K562 (cell line): ENCODE measurements around the gene ZDHHC14. TPM values are rescaled to one million over a fixed set of nuclear protein-coding genes. Genes with fewer than 3 reads are reported as not detected.

Experiments
- ATAC-seq: fragments of 200-7000 bp; cut with Tn5 transposase; 3 replicates; pipeline ENCODE4 v1.9.1; 2020; ENCODE audit warnings: moderate library complexity
- BruUV-seq: library from RNA; stranded (reverse); fragments of 400-500 nt; replicated peaks from 2 replicates; lab custom pipeline; 2021; lab: Mats Ljungman, UMichigan
- CTCF ChIA-PET: fragments of 300-600 bp; formaldehyde crosslinking; extraction: SDS; loops from one replicate; lab custom pipeline; 2021; ENCODE audit warnings: low intra/inter-chr PET ratio; lab: Yijun Ruan, JAX
- POLR2A ChIA-PET: fragments of 300-600, 350-650 bp; sonication (Branson Sonifier 250); formaldehyde crosslinking; extraction: SDS; loops from one replicate; lab custom pipeline; 2021; ENCODE audit warnings: antibody characterized with exemption, inconsistent platforms; lab: Yijun Ruan, JAX
- DNase-seq, 4 experiments: peaks; one replicate each; pipeline versions ENCODE4 v3.0.0 to v3.0.0-alpha.2; 2011 to 2018; ENCODE audit warnings: low spot score in 3 of 4, mixed read lengths in 3 of 4; ENCODE audit errors: extremely low read depth in 1 of 4
- FAIRE-seq: peaks from 2 replicates; lab custom pipeline; 2011; peaks lifted over from hg19 to GRCh38; lab: Jason Lieb, UNC
- H2AFZ ChIP-seq: 2 replicates; pipeline ENCODE4 v1.6.0; 2011; ENCODE audit warnings: low read depth, low read length, control low read depth, inconsistent platforms
- H3K27ac ChIP-seq: fragments of 200-600 bp; 3 replicates; pipeline ENCODE4 v1.8.0; 2011; ENCODE audit warnings: low read depth, mild to moderate bottlenecking, control low read depth, inconsistent platforms, low read length, moderate library complexity, mixed read lengths; ENCODE audit errors: extremely low read depth
- H3K27me3 ChIP-seq, 2 experiments: fragments of 300-600 bp in 1 of 2; 2 replicates in 1 of 2; 3 replicates in 1 of 2; pipeline versions ENCODE4 v1.6.0 to v1.8.0; 2011; ENCODE audit warnings: inconsistent platforms in 2 of 2, low read length in 2 of 2, mild to moderate bottlenecking in 1 of 2, mixed read lengths in 1 of 2, moderate library complexity in 1 of 2; ENCODE audit not compliant: control insufficient read depth in 2 of 2, insufficient read depth in 2 of 2
- H3K36me3 ChIP-seq: fragments of 300-600 bp; 3 replicates; pipeline ENCODE4 v1.8.0; 2011; ENCODE audit warnings: mild to moderate bottlenecking, low read length, inconsistent platforms; ENCODE audit not compliant: control insufficient read depth, insufficient read depth
- H3K4me1 ChIP-seq, 2 experiments: fragments of 200-600 bp in 1 of 2; replicated peaks in 1 of 2; 2 replicates in 1 of 2; 3 replicates in 1 of 2; pipeline versions ENCODE4 v1.5.1 to v1.8.0; 2011; ENCODE audit warnings: inconsistent platforms in 2 of 2, low read length in 2 of 2, mild to moderate bottlenecking in 1 of 2, mixed read lengths in 1 of 2, moderate library complexity in 1 of 2; ENCODE audit not compliant: control insufficient read depth in 2 of 2, insufficient read depth in 2 of 2
- H3K4me2 ChIP-seq: 2 replicates; pipeline ENCODE4 v1.6.1; 2011; ENCODE audit warnings: low read length, control low read depth, inconsistent platforms, mixed read lengths; ENCODE audit not compliant: insufficient read depth
- H3K4me3 ChIP-seq: fragments of 200-600 bp; sonication (generic), shearing (Covaris generic); 2 replicates; pipeline ENCODE4 v1.5.1; 2016; ENCODE audit warnings: control low read depth, inconsistent platforms
- H3K79me2 ChIP-seq: fragments of 200-600 bp; 3 replicates; pipeline ENCODE4 v1.8.0; 2011; ENCODE audit warnings: low read length, inconsistent platforms; ENCODE audit not compliant: control insufficient read depth, insufficient read depth
- H3K9ac ChIP-seq, 2 experiments: 2 replicates each; pipeline versions ENCODE4 v1.6.0 to v1.6.1; 2011; ENCODE audit warnings: low read depth in 2 of 2, low read length in 2 of 2, control low read depth in 1 of 2, inconsistent platforms in 1 of 2, mild to moderate bottlenecking in 1 of 2, mixed read lengths in 1 of 2; ENCODE audit not compliant: insufficient read depth in 1 of 2
- H3K9me1 ChIP-seq: one replicate; pipeline ENCODE4 v1.6.0; 2011; ENCODE audit warnings: inconsistent platforms, mild to moderate bottlenecking, low read length, moderate library complexity; ENCODE audit not compliant: control insufficient read depth, insufficient read depth
- H3K9me3 ChIP-seq: replicated peaks from 2 replicates; pipeline ENCODE4 v1.5.1; 2011; ENCODE audit warnings: low read depth, low read length, inconsistent platforms; ENCODE audit not compliant: control insufficient read depth, insufficient read depth
- H4K20me1 ChIP-seq: replicated peaks from 2 replicates; pipeline ENCODE4 v1.6.1; 2011; ENCODE audit warnings: low read length, inconsistent platforms, mixed read lengths; ENCODE audit not compliant: control insufficient read depth, insufficient read depth
- ATF6 ChIP-seq: sonication (generic); formaldehyde crosslinking; IDR thresholded peaks from 2 replicates; pipeline ENCODE4 v1.4.0; 2020; ENCODE audit warnings: mild to moderate bottlenecking, missing genetic modification reagents
- CBFA2T2 ChIP-seq: fragments of 450-650 bp; conservative IDR thresholded peaks from 2 replicates; pipeline ENCODE4 v1.6.1; 2017; ENCODE audit warnings: mild to moderate bottlenecking
- CTCF ChIP-seq, 3 experiments: IDR thresholded peaks in 2 of 3; conservative IDR thresholded peaks in 1 of 3; 2 replicates each; pipeline ENCODE4 v1.5.1; 2011 to 2012; ENCODE audit warnings: low read length in 3 of 3, mild to moderate bottlenecking in 3 of 3, control low read depth in 2 of 3, improper control_type of control experiment in 1 of 3, inconsistent platforms in 1 of 3, low read depth in 1 of 3, mixed read lengths in 1 of 3, moderate library complexity in 1 of 3; ENCODE audit not compliant: insufficient read depth in 2 of 3
- FOXP1 ChIP-seq: sonication (generic); formaldehyde crosslinking; IDR thresholded peaks from 2 replicates; pipeline ENCODE4 v1.8.0; 2022; ENCODE audit warnings: mild to moderate bottlenecking, missing genetic modification reagents
- GMEB1 ChIP-seq: fragments of 250-450 bp; sonication (Bioruptor Pico); IDR thresholded peaks from 2 replicates; pipeline ENCODE4 v1.4.0; 2020; ENCODE audit warnings: mild to moderate bottlenecking
- IRF1 ChIP-seq: sonication (generic); formaldehyde crosslinking; IDR thresholded peaks from 2 replicates; pipeline ENCODE4 v1.8.0; 2022; ENCODE audit warnings: missing genetic modification reagents, mild to moderate bottlenecking, borderline replicate concordance
- PHF8 ChIP-seq: fragments of 200-600 bp; sonication (generic); IDR thresholded peaks from 2 replicates; pipeline ENCODE4 v1.6.1; 2012; ENCODE audit warnings: mixed run types, mild to moderate bottlenecking, inconsistent platforms, low read length, moderate library complexity, borderline replicate concordance
- POLR2G ChIP-seq: fragments of 200-400 bp; formaldehyde crosslinking; IDR thresholded peaks from 2 replicates; pipeline ENCODE4 v1.6.1; 2017; ENCODE audit warnings: low read depth, mild to moderate bottlenecking, antibody characterized with exemption, low read length, moderate library complexity
- POLR3G ChIP-seq: IDR thresholded peaks from 2 replicates; pipeline ENCODE4 v1.6.1; 2011; ENCODE audit not compliant: insufficient read length, insufficient replicate concordance; ENCODE audit errors: extremely low read depth
- UBTF ChIP-seq, 2 experiments: IDR thresholded peaks; 2 replicates each; pipeline ENCODE4 v1.6.1; 2012; ENCODE audit warnings: improper control_type of control experiment in 2 of 2, low read depth in 2 of 2, low read length in 2 of 2, borderline replicate concordance in 1 of 2
- ZNF124 ChIP-seq: sonication (generic); formaldehyde crosslinking; IDR thresholded peaks from 2 replicates; pipeline ENCODE4 v1.8.1; 2022; ENCODE audit warnings: missing genetic modification reagents
- ZNF140 ChIP-seq: fragments of 250-450 bp; sonication (Bioruptor Pico); IDR thresholded peaks from 2 replicates; pipeline ENCODE4 v1.8.0; 2021; ENCODE audit warnings: moderate library complexity, mild to moderate bottlenecking, inconsistent platforms
- WGBS: fragments of 100-300 bp; shearing (Covaris generic); methylation state at CpG from one replicate; pipeline ENCODE4 v1.1.6; 2016; ENCODE audit warnings: low coverage, mixed read lengths; ENCODE audit not compliant: insufficient coverage; ENCODE audit errors: missing lambda C conversion rate; 5-methylcytosine and 5-hydroxymethylcytosine counted together
- in situ Hi-C: fragments of 300-500 bp; cut with MboI; formaldehyde crosslinking; loops from 4 replicates; pipeline ENCODE4 v1.15.0; 2018; ENCODE audit warnings: inconsistent platforms, mixed read lengths
- intact Hi-C: fragments of 100-400 bp; cut with micrococcal nuclease; formaldehyde crosslinking; loops from 2 replicates; pipeline ENCODE4 v1.14.2; 2022
- polyA plus RNA-seq, 8 experiments: library from polyadenylated mRNA; depleted of rRNA in 4 of 8; stranded (reverse) in 5 of 8; unstranded in 3 of 8; fragments of >200 nt; fragmentation: Nextera tagmentation in 2 of 8; fragmentation: Illumina TruSeq in 1 of 8; extraction: Ambion mirVana in 2 of 8; extraction: Trizol in 1 of 8; gene quantifications; 2 replicates each; pipeline versions ENCODE4 v1.2.1 to v1.2.3, GENCODE V29; 2011 to 2014; ENCODE audit warnings: inconsistent platforms in 1 of 8, missing spikeins in 1 of 8
- total RNA-seq, 7 experiments: library from RNA; depleted of rRNA in 6 of 7; stranded (reverse); fragments of >200 nt in 6 of 7; fragmentation: Illumina TruSeq in 2 of 7; extraction: Trizol in 2 of 7; gene quantifications; 2 replicates each; pipeline versions ENCODE4 v1.2.1 to v1.2.3, GENCODE V29; 2011 to 2021; ENCODE audit warnings: low replicate concordance in 1 of 7

The ZDHHC14 gene
- total and polyA plus RNA-seq, 9 of the 15 experiments (the other 6 are each of a cell fraction or from before 2014, with no cell fraction given), result 0.92 to 23.1 (median 13.8) TPM

GRCh38 chr6:157402996-157403685 lies 22.2 kb downstream of the ZDHHC14 start:
- H3K4me3 ChIP-seq, result no peak overlapping the region
- no peaks in the 10 kb centered on the region for H3K27me3 ChIP-seq
- H3K4me1 ChIP-seq, result peaks cover 3 to 6% of the 10 kb centered on the region in 2 experiments; a peak in 3 of 5 replicates
- H3K9ac ChIP-seq, result no peak overlapping the region
- CTCF ChIA-PET, result no interaction called here
- WGBS, result 65% methylated on average over 3 of the region's 3 CpGs
- FAIRE-seq (no peak), DNase-seq (no peak), ATAC-seq (no peak)
- peaks cover 4% of the 10 kb centered on the region for H4K20me1 ChIP-seq
- POLR2A ChIA-PET, result no interaction called here
- no peak overlapping the region for H3K27ac ChIP-seq
- H3K9me1 ChIP-seq, result no peaks in the 10 kb centered on the region
- no peak overlapping the region for H3K4me2 ChIP-seq
- intact Hi-C loops (no loop called here), in situ Hi-C loops (no loop called here)
- no peak overlapping the region for H2AFZ ChIP-seq
- BruUV-seq, result no TSS peak
- H3K79me2 ChIP-seq, result peaks cover 15% of the 10 kb centered on the region; the same call in 2 of the 3 replicates
- peaks cover 5% of the 10 kb centered on the region; the same call in 1 of the 3 replicates for H3K36me3 ChIP-seq
- no peaks in the 10 kb centered on the region for H3K9me3 ChIP-seq
- no peak for TF ChIP-seq UBTF (IDR thresholded peaks at IDR 0.05; ENCODE audit: borderline replicate concordance in 1 of 2, low read depth in 2 of 2, low read length in 2 of 2)
- TF ChIP-seq ZNF124, result no peak
- TF ChIP-seq POLR3G, result no peak
- no peak for TF ChIP-seq ZNF140 (CRISPR knock-in tag)
- TF ChIP-seq FOXP1, result no peak
- no peak for TF ChIP-seq CBFA2T2
- TF ChIP-seq ATF6 (CRISPR knock-in tag), result no peak
- TF ChIP-seq POLR2G, result no peak
- TF ChIP-seq GMEB1, result no peak
- TF ChIP-seq CTCF (IDR thresholded peaks at IDR 0.05 in 2 of 3, conservative IDR thresholded peaks at IDR 0.05 in 1 of 3; ENCODE audit: insufficient read depth in 2 of 3, low read depth in 1 of 3, low read length in 3 of 3), result no peak
- no peak for TF ChIP-seq IRF1 (CRISPR knock-in tag)
- TF ChIP-seq PHF8, result no peak
